T-helper 1 cell treated with Interleukin-12 subunit alpha and Interleukin-12 subunit beta and Interleukin-4 antibody, amounts not matched to agents 30 μg/mL and 1 μg/mL, for 36 hours (primary cell): Measurements from ENCODE around the gene DNAH10.

Experiments used
- H3K27ac Mint-ChIP-seq: one replicate; pipeline ENCODE4 v1.8.0; 2021; ENCODE audit warnings: mild to moderate bottlenecking, mixed read lengths
- H3K27me3 Mint-ChIP-seq: one replicate; pipeline ENCODE4 v1.8.0; 2021; ENCODE audit warnings: low read depth, mixed read lengths
- H3K36me3 Mint-ChIP-seq: one replicate; pipeline ENCODE4 v1.8.0; 2021; ENCODE audit warnings: low read depth, mixed read lengths
- H3K4me1 Mint-ChIP-seq: one replicate; pipeline ENCODE4 v1.8.0; 2021; ENCODE audit warnings: low read depth, mixed read lengths
- H3K4me3 Mint-ChIP-seq: one replicate; pipeline ENCODE4 v1.8.0; 2021; ENCODE audit warnings: mild to moderate bottlenecking, moderate library complexity, mixed read lengths
- H3K9me3 Mint-ChIP-seq: one replicate; pipeline ENCODE4 v1.8.0; 2021; ENCODE audit warnings: mixed read lengths

Gene DNAH10

DNA sequence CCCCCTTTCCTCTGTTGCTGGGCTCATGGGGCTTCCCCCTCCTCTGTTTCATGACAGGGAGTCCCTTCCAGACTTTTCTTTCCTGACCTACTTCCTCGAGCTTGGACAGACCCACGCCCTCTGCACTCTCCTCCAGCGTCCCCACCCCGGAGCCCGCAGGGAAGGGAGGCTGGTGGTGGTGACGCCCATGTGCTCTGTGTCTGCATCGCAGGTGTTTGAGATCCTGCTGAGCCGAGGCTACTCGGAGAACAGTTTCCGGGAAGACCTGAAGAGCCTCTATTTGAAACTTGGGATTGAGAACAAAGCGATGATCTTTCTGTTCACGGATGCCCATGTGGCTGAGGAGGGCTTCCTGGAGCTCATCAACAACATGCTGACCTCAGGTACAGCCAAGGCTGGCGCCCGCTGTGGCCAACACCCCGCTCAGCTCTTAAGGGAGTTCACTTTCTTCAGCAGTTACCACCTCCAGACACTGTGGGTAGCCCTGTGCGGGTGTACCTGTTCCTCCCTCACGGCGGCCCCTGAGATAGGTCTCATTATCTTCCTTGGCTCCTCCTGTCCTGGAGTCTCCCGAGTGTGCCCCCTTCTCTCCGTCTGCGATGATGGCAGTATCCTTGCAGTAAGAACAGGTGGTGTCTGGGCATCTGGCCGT lies 125.0 kb downstream of the DNAH10 start:
- Mint-ChIP-seq H3K36me3 (no peaks in the 10 kb centered on the region), H3K4me3 (no peak overlapping the region), H3K27ac (no peak overlapping the region), H3K9me3 (no peaks in the 10 kb centered on the region), H3K27me3 (peaks cover 12% of the 10 kb centered on the region), H3K4me1 (no peaks in the 10 kb centered on the region)

DNA sequence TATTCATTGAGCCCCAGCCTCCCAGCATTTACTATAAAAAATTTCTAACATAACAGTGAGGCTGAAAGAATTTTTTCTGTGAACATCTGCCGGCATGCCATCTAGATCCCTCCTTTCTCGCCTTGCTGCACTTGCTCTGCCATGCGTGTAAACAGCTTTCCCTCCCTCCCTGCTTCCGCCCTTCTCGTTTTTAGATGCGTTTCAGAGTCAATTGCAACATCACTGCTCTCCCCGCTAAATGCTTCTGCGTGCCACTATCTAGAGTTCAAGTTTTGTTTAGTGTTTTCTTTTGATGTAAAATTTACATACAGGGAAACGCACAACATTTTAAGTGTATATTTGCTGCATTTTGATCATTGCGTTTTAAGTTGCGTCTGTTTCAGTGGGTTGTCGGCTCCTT lies 126.9 kb downstream of the DNAH10 start:
- no peaks in the 10 kb centered on the region for H3K4me1 Mint-ChIP-seq
- no peaks in the 10 kb centered on the region for H3K9me3 Mint-ChIP-seq
- peaks cover 7% of the 10 kb centered on the region for H3K27me3 Mint-ChIP-seq
- H3K4me3 Mint-ChIP-seq, result no peak overlapping the region
- H3K27ac Mint-ChIP-seq, result no peak overlapping the region
- no peaks in the 10 kb centered on the region for H3K36me3 Mint-ChIP-seq

DNA sequence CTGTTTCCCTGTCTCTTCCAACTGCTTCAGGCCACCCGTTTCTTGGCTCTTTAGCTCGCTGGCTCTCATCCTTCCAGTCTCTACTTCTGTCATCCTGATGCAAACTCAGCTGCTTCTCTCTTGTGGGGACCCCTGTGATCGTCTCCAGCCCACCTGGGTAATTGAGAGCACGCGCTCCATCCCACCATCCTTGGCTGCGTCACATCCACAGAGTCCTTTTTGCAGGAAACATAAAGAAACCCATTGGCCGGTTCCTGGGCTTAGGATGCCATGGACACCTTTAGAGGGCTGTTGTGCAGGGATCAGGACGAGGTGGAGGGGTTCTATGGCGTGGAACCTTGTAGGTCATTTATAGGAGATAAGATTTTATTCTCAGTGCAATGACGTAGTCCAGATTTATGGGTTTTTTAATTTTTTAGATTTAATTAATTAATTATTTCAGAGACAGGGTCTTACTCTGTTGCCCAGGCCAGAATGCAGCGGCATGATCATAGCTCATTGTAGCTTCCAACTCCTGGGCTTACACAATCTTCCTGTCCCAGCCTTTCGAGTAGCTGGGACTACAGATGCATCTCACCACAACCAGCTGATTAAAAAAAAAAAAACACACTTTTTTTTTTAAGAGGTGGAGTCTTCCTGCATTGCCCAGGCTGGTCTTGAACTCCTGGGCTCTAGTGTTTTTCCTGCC lies 127.9 kb downstream of the DNAH10 start:
- H3K36me3 Mint-ChIP-seq, result no peaks in the 10 kb centered on the region
- H3K4me3 Mint-ChIP-seq, result no peak overlapping the region
- no peaks in the 10 kb centered on the region for H3K9me3 Mint-ChIP-seq
- no peaks in the 10 kb centered on the region for H3K4me1 Mint-ChIP-seq
- H3K27me3 Mint-ChIP-seq, result peaks cover 7% of the 10 kb centered on the region
- no peak overlapping the region for H3K27ac Mint-ChIP-seq

DNA sequence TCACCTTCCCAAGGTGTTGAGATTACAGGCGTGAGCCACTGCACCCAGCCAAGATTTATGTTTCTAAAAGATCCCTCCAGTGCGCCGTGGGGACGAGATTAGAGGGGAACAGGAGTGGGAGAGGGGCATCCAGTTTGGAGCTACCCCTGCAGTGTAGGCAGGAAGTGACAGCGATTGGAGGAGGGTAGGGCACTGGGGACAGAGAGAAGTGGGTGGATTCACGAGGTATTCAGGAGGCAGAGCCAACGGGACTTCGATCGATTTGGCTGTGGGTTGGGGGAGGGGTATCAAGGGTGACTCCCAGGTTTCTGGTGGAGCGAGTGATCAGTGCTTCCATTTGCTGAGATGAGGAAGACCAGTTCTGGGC lies 128.4 kb downstream of the DNAH10 start:
- Mint-ChIP-seq H3K4me3 (no peak overlapping the region), H3K9me3 (no peaks in the 10 kb centered on the region), H3K27me3 (peaks cover 7% of the 10 kb centered on the region), H3K27ac (no peak overlapping the region), H3K36me3 (no peaks in the 10 kb centered on the region), H3K4me1 (no peaks in the 10 kb centered on the region)

DNA sequence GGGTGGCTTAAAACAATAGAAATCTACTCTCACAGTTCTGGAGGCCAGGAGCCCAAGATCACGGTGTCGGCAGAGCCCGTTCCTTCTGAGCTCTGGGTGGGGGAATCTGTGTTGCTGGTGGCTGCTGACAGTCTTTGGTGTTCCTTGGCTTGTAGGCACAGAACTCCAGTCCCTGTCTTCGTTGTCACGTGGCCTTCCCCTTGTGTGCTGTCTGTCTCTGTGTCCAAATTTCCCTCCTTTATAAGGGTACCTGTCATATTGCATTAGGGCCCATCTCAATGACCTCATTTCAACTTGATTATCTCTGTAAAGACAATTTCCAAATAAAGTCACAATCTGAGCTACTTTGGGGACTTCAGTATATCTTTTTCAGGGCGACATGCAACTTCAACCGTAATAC lies 128.9 kb downstream of the DNAH10 start:
- Mint-ChIP-seq H3K4me1 (no peaks in the 10 kb centered on the region), H3K27me3 (peaks cover 5% of the 10 kb centered on the region), H3K27ac (no peak overlapping the region), H3K4me3 (no peak overlapping the region), H3K9me3 (no peaks in the 10 kb centered on the region), H3K36me3 (no peaks in the 10 kb centered on the region)

DNA sequence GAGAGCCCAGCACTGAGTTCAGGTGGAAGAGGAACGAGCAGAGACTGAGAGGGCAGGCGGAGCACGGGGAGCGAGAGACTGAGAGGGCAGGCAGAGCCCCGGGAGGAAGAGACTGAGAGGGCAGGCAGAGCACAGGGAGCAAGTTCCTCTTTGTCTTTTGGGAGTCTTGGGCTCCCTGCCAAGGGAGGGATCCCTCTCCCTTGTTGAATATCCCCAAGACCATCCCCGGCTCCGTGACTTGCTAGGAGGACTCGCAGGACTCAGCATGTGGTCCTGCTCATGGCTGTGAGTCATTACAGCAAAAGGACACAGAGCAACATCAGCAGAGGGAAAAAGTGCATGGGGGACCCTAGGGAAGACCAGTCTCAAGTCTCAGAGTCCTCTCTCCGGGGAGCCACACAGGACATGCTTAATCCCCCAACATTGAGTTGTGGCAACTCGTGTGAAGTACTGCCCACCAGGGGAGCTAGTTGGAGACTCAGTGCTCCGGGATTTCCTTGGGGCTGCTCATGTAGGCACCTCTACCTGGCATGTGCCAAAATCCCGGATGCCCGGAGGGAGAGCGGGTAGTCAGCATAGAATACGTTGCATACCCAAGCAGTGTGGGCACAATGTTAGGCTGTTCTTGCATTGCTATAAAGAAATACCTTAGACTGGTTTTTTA lies 129.5 kb downstream of the DNAH10 start:
- peaks cover 3% of the 10 kb centered on the region for H3K27me3 Mint-ChIP-seq
- H3K4me1 Mint-ChIP-seq, result no peaks in the 10 kb centered on the region
- no peaks in the 10 kb centered on the region for H3K36me3 Mint-ChIP-seq
- no peak overlapping the region for H3K4me3 Mint-ChIP-seq
- no peaks in the 10 kb centered on the region for H3K9me3 Mint-ChIP-seq
- H3K27ac Mint-ChIP-seq, result no peak overlapping the region

DNA sequence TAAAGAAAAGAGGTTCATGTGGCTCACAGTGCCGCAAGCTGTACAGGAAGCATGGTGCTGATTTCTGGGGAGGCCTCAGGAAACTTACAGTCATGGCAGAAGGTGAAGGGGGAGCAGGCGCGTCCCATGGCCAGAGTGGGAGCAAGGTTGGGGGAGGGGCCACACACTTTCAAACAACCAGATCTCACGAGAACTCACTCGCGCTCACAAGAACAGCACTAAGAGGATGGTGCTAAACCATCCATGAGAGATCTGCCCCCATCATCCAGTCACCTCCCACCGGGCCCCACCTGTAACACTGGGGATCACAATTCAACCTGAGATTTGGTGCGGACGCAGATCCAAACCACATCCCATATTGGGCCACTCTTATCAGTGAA lies 130.1 kb downstream of the DNAH10 start:
- H3K4me3 Mint-ChIP-seq, result no peak overlapping the region

DNA sequence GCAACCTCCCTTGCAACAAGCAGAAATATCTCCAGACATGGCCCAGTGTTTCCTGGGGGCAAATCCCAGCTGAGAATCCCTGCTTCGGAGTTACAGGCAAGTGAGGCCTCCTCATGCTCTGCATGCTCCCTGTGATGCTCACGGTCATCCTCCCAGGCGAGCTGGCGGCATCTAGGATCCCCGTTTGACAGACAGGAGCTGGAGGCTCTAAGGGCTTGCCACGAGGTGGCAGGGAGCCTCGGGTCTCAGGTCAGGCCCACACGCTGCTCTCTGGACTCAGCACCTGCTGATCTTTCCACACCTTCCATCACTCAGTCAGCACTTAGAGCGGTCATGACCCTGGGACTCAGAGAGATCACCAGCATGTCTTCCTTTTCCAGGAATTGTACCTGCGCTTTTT lies 130.8 kb downstream of the DNAH10 start:
- H3K4me3 Mint-ChIP-seq, result no peak overlapping the region
- H3K27me3 Mint-ChIP-seq, result peaks cover 3% of the 10 kb centered on the region
- no peaks in the 10 kb centered on the region for H3K4me1 Mint-ChIP-seq
- H3K9me3 Mint-ChIP-seq, result no peaks in the 10 kb centered on the region
- no peak overlapping the region for H3K27ac Mint-ChIP-seq
- no peaks in the 10 kb centered on the region for H3K36me3 Mint-ChIP-seq

More for the DNA sequence above, 130.1 kb downstream of the DNAH10 start:
- peaks cover 3% of the 10 kb centered on the region for H3K27me3 Mint-ChIP-seq
- H3K4me1 Mint-ChIP-seq, result no peaks in the 10 kb centered on the region
- no peaks in the 10 kb centered on the region for H3K36me3 Mint-ChIP-seq
- H3K9me3 Mint-ChIP-seq, result no peaks in the 10 kb centered on the region
- H3K27ac Mint-ChIP-seq, result no peak overlapping the region

DNA sequence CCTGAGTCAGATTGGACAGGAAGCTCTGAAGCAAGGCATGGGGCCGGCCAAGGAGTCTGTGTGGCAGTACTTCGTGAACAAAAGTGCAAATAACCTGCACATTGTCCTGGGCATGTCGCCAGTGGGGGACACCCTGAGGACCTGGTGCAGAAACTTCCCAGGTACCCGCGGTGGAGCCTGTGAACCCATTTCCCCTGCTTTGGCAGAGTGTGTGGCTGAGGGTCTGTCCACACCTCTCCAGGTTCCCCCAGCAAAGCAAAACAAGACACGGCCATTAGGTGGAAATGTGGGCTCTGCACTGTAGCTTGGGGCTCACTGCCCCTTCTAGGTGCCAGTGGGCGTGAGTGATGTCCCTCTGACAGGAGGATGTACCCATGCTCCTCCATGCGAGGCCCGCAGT lies 131.2 kb downstream of the DNAH10 start:
- Mint-ChIP-seq H3K9me3 (no peaks in the 10 kb centered on the region), H3K27me3 (peaks cover 3% of the 10 kb centered on the region), H3K36me3 (no peaks in the 10 kb centered on the region), H3K4me1 (no peaks in the 10 kb centered on the region), H3K4me3 (no peak overlapping the region), H3K27ac (no peak overlapping the region)

DNA sequence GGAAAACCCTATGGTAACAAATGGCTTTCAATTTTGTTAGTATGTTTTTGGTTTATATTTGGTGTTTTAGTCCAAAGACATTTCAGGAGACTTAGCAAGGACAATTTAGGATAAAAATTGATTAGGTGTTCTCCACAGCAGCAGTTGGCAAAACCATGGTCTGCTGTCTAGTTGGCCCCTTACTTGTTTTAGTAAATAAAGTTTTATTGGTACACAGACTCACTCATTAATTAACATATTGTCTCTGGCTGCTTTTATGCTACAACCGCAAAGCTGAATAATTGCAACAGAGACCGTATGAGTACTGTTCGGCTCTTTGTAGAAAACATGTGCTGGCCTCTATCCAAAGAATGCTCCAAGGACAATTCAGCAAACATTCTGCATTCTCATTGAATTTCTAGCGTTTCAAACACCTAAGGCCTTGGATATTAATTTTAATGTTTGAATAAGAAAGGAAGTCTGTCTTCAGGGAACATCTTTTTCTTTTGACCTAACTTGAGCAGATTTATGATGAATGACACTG lies 132.8 kb downstream of the DNAH10 start:
- H3K27ac Mint-ChIP-seq, result no peak overlapping the region
- no peaks in the 10 kb centered on the region for H3K36me3 Mint-ChIP-seq
- no peak overlapping the region for H3K4me3 Mint-ChIP-seq
- no peaks in the 10 kb centered on the region for H3K4me1 Mint-ChIP-seq
- peaks cover 3% of the 10 kb centered on the region for H3K27me3 Mint-ChIP-seq
- no peaks in the 10 kb centered on the region for H3K9me3 Mint-ChIP-seq

DNA sequence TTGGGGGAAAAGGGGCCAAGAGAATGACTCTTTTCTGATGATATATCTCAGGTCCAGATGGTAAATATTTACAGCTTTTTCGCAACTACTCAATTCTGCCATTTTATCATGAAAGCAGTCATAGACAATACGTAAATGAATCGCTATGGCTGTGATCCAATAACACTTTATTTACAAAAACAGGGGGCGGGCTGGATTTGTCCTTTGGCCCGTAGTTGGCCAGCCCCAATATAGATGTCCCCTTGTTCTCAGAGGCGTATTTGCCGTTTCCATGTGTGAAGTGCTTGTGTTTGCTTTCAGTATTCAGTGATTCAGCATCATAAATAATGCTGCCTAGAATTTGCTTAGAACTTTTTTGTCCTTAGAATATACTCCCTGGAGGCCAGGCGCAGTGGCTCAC lies 133.3 kb downstream of the DNAH10 start:
- Mint-ChIP-seq H3K27ac (no peak overlapping the region), H3K4me1 (no peaks in the 10 kb centered on the region), H3K9me3 (no peaks in the 10 kb centered on the region), H3K27me3 (peaks cover 3% of the 10 kb centered on the region), H3K36me3 (no peaks in the 10 kb centered on the region), H3K4me3 (no peak overlapping the region)

DNA sequence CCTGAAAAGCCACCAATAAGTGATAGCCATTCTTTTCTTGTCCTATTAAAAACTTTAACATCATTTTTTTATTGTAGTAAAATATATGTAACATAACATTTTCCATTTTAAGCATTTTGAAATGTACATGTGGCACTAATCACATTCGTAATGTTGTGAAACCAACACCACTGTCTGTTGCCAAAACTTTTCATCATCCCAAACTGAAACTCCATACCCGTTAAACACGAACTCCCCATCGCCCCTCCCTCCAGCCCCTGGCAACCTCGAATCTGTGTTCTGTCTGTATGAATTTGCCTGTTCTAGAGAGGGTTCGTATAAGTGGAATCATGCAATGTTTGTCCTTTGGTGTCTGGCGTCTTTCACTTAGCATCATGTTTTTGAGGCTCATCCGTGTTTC lies 134.7 kb downstream of the DNAH10 start:
- H3K27me3 Mint-ChIP-seq, result peaks cover 3% of the 10 kb centered on the region
- no peaks in the 10 kb centered on the region for H3K36me3 Mint-ChIP-seq
- peaks cover 5% of the 10 kb centered on the region for H3K4me1 Mint-ChIP-seq
- no peak overlapping the region for H3K4me3 Mint-ChIP-seq
- H3K9me3 Mint-ChIP-seq, result no peaks in the 10 kb centered on the region
- H3K27ac Mint-ChIP-seq, result no peak overlapping the region

DNA sequence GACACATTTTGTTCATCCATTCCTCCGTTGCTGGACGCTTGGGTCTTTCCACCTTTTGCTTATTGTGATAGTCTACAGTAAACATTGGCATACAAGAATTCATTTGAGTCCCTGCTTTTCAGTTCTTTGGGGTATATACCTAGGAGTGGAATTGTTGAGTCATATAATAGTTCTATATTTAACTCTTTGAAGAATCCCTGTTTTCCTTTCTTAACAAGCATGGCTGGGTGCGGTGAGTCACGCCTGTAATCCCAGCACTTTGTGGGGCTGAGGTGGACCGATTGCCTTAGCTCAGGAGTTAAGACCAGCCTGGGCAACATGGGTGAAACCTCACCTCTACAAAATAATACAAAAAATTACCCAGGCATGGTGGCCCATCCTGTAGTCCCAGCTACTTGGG lies 135.1 kb downstream of the DNAH10 start:
- H3K36me3 Mint-ChIP-seq, result no peaks in the 10 kb centered on the region
- no peaks in the 10 kb centered on the region for H3K9me3 Mint-ChIP-seq
- peaks cover 3% of the 10 kb centered on the region for H3K27me3 Mint-ChIP-seq
- no peak overlapping the region for H3K4me3 Mint-ChIP-seq
- peaks cover 5% of the 10 kb centered on the region for H3K4me1 Mint-ChIP-seq
- H3K27ac Mint-ChIP-seq, result no peak overlapping the region

DNA sequence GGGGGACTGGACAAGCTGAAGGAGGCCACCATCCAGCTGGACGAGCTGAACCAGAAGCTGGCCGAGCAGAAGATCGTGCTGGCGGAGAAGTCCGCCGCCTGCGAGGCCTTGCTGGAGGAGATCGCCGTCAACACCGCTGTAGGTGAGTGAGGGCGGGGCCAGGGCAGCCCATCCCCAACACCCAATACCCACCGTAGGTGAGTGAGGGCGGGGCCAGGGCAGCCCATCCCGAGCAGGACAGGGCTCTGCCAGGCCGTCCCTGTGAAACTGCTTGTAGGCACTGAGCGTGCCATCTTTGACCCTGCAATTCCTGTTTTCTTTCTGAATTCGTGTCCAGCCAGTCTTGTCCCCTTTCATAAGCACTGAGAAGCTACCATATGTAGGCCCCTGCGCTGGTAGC lies 136.6 kb downstream of the DNAH10 start:
- peaks cover 5% of the 10 kb centered on the region for H3K4me1 Mint-ChIP-seq
- H3K9me3 Mint-ChIP-seq, result no peaks in the 10 kb centered on the region
- no peak overlapping the region for H3K4me3 Mint-ChIP-seq
- H3K36me3 Mint-ChIP-seq, result no peaks in the 10 kb centered on the region
- H3K27me3 Mint-ChIP-seq, result peaks cover 3% of the 10 kb centered on the region
- no peak overlapping the region for H3K27ac Mint-ChIP-seq

DNA sequence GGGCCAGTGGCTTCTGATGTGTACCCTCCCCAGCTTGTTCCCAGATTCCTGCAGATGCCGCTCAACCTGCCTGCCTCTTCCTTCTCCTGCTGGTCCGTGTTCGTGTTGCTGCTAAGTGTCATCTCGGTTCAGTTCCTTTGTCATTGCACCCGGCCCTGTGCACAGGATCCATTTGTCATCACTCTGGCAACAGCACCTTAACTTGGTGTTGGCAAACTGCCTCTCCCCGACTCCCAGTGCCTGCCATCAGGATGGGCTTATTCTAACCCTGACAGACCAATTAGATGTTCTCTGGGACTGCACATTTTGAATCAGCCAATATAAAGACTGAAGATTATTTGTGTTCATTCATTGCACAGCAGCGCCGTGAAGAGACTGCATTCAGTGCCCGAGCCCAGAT lies 137.3 kb downstream of the DNAH10 start:
- Mint-ChIP-seq H3K4me1 (peaks cover 5% of the 10 kb centered on the region), H3K27me3 (peaks cover 3% of the 10 kb centered on the region), H3K27ac (no peak overlapping the region), H3K4me3 (no peak overlapping the region), H3K9me3 (no peaks in the 10 kb centered on the region), H3K36me3 (no peaks in the 10 kb centered on the region)
